ENCODE results near the gene BRIP1. TPM values are rescaled to one million over a fixed set of nuclear protein-coding genes. Genes with fewer than 3 reads are reported as not detected.

BRIP1 gene
- total and polyA plus RNA-seq, 4 donors: 0.21 to 4.3 (median 0.82) TPM

DNA sequence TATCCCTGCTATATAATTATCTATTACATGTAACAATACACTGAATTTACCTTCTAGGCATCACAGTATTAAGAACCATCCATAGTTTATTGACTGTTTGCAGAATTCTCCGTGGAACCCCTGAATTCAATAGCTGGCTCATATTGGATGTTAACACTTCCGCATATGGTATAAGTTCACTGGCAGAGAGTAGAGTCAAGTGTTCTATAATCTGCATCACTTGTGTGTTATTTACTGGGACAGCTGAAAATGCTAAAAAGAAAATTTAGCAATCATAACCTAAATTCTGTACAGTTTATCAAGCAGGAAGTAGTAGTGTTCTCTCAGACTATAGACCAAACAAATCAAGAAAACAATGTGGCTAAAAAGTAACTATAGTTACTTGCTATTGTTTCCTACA lies 14.5 kb upstream of the BRIP1 start:
- H3K4me3 ChIP-seq: no peak overlapping the region
- TF ChIP-seq, protein P1, sequence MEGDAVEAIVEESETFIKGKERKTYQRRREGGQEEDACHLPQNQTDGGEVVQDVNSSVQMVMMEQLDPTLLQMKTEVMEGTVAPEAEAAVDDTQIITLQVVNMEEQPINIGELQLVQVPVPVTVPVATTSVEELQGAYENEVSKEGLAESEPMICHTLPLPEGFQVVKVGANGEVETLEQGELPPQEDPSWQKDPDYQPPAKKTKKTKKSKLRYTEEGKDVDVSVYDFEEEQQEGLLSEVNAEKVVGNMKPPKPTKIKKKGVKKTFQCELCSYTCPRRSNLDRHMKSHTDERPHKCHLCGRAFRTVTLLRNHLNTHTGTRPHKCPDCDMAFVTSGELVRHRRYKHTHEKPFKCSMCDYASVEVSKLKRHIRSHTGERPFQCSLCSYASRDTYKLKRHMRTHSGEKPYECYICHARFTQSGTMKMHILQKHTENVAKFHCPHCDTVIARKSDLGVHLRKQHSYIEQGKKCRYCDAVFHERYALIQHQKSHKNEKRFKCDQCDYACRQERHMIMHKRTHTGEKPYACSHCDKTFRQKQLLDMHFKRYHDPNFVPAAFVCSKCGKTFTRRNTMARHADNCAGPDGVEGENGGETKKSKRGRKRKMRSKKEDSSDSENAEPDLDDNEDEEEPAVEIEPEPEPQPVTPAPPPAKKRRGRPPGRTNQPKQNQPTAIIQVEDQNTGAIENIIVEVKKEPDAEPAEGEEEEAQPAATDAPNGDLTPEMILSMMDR (IDR thresholded peaks at IDR 0.05; ENCODE audit: control extremely low read depth, extremely low read depth): no peak
- H3K9me3 ChIP-seq (ENCODE audit: control insufficient read depth in 4 of 4, insufficient read depth in 3 of 4, low read length in 3 of 4): no peaks in the 10 kb centered on the region
- H3K27ac ChIP-seq (ENCODE audit: low read depth in 1 of 2, low read length in 1 of 2): no peak overlapping the region
- WGBS, 2 donors: 97% methylated on average over 2 of the region's 2 CpGs
- no peaks in the 10 kb centered on the region for H3K27me3 ChIP-seq (ENCODE audit: control insufficient read depth in 3 of 3, insufficient read depth in 3 of 3, low read length in 2 of 3)
- no peak overlapping the region for H3K9ac ChIP-seq (ENCODE audit: insufficient read depth in 1 of 2, low read length in 2 of 2)
- DNase-seq: no peak
- no peak for ATAC-seq (ENCODE audit: insufficient read depth, low FRiP score)
- H3K36me3 ChIP-seq (ENCODE audit: control insufficient read depth in 4 of 4, insufficient read depth in 4 of 4, low read length in 4 of 4): peaks cover 0 to 12% (median 6%) of the 10 kb centered on the region in 4 donors
- H3K4me1 ChIP-seq (ENCODE audit: control insufficient read depth in 5 of 5, insufficient read depth in 5 of 5, low read length in 5 of 5): no peaks in the 10 kb centered on the region

- 91 to 92% methylated on average over 3 of the region's 3 CpGs for WGBS, 2 donors
- TF ChIP-seq, protein P1 (IDR thresholded peaks at IDR 0.05; ENCODE audit: control extremely low read depth, extremely low read depth): no peak
- H3K4me1 ChIP-seq (ENCODE audit: control insufficient read depth in 5 of 5, insufficient read depth in 5 of 5, low read length in 5 of 5): no peaks in the 10 kb centered on the region
- H3K36me3 ChIP-seq (ENCODE audit: control insufficient read depth in 4 of 4, insufficient read depth in 4 of 4, low read length in 4 of 4): peaks cover 1 to 19% (median 10%) of the 10 kb centered on the region in 4 donors
- no peaks in the 10 kb centered on the region for H3K27me3 ChIP-seq (ENCODE audit: control insufficient read depth in 3 of 3, insufficient read depth in 3 of 3, low read length in 2 of 3)
- DNase-seq (no peak), ATAC-seq (ENCODE audit: insufficient read depth, low FRiP score) (no peak)
- H3K27ac ChIP-seq (ENCODE audit: low read depth in 1 of 2, low read length in 1 of 2): no peak overlapping the region
- no peak overlapping the region for H3K9ac ChIP-seq (ENCODE audit: insufficient read depth in 1 of 2, low read length in 2 of 2)
- no peak overlapping the region for H3K4me3 ChIP-seq
- H3K9me3 ChIP-seq (ENCODE audit: control insufficient read depth in 4 of 4, insufficient read depth in 3 of 4, low read length in 3 of 4): no peaks in the 10 kb centered on the region
Measured at GRCh38 chr17:61875804-61876203, 12.5 kb upstream of the BRIP1 start.

DNA sequence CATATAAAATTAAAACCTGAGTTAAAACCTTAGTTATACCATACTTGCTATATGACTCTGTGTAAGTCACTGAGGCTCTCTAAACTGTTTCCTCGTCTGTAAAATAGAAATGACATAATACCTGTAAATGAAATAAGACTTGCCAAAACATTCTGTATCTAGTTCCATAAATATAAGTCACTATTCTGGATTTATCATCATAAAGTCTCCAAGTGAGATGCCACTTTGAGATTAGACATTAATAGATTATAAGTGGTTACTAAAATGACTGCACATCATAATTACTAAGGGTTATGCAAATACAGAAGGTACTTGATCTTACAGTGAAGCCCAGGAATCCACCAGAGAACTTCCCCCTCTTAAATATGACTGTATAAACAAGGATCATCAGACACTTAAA lies 12.0 kb upstream of the BRIP1 start:
- H3K4me1 ChIP-seq (ENCODE audit: control insufficient read depth in 5 of 5, insufficient read depth in 5 of 5, low read length in 5 of 5): no peaks in the 10 kb centered on the region
- DNase-seq (no peak), ATAC-seq (ENCODE audit: insufficient read depth, low FRiP score) (no peak)
- TF ChIP-seq, protein P1 (IDR thresholded peaks at IDR 0.05; ENCODE audit: control extremely low read depth, extremely low read depth): no peak
- H3K27me3 ChIP-seq (ENCODE audit: control insufficient read depth in 3 of 3, insufficient read depth in 3 of 3, low read length in 2 of 3): no peaks in the 10 kb centered on the region
- H3K4me3 ChIP-seq: no peak overlapping the region
- no peak overlapping the region for H3K9ac ChIP-seq (ENCODE audit: insufficient read depth in 1 of 2, low read length in 2 of 2)
- no peaks in the 10 kb centered on the region for H3K9me3 ChIP-seq (ENCODE audit: control insufficient read depth in 4 of 4, insufficient read depth in 3 of 4, low read length in 3 of 4)
- WGBS, 2 donors: 42 to 58% methylated on average over 1 of the region's 1 CpG
- H3K27ac ChIP-seq (ENCODE audit: low read depth in 1 of 2, low read length in 1 of 2): no peak overlapping the region
- peaks cover 3 to 21% (median 13%) of the 10 kb centered on the region in 4 donors for H3K36me3 ChIP-seq (ENCODE audit: control insufficient read depth in 4 of 4, insufficient read depth in 4 of 4, low read length in 4 of 4)

DNA sequence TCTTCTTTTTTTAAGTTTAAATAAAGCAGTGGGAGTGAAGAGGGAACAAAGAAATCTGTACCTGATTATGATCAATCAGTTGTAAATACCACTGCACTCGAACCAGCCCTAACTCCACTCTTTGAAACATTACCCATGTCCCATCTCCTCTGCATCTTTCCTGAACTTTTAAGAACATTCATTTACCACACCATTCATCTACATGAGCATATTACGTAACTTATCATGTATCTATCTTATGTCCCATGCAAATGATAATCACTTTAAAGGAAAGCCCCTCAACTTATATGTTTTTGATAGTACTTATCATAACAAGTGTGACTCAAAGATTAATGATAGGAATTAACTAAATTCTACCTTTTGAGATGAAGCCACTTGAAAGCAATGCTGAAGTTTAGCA lies 10.7 kb upstream of the BRIP1 start:
- Histone ChIP-seq H3K9ac (ENCODE audit: insufficient read depth in 1 of 2, low read length in 2 of 2) (no peak overlapping the region), H3K27ac (ENCODE audit: low read depth in 1 of 2, low read length in 1 of 2) (no peak overlapping the region), H3K9me3 (ENCODE audit: control insufficient read depth in 4 of 4, insufficient read depth in 3 of 4, low read length in 3 of 4) (no peaks in the 10 kb centered on the region), H3K27me3 (ENCODE audit: control insufficient read depth in 3 of 3, insufficient read depth in 3 of 3, low read length in 2 of 3) (no peaks in the 10 kb centered on the region), H3K4me1 (ENCODE audit: control insufficient read depth in 5 of 5, insufficient read depth in 5 of 5, low read length in 5 of 5) (no peaks in the 10 kb centered on the region), H3K4me3 (no peak overlapping the region), H3K36me3 (ENCODE audit: control insufficient read depth in 4 of 4, insufficient read depth in 4 of 4, low read length in 4 of 4) (peaks cover 5 to 26% (median 15%) of the 10 kb centered on the region in 4 donors)
- no peak for DNase-seq
- no peak for ATAC-seq (ENCODE audit: insufficient read depth, low FRiP score)
- 91 to 95% methylated on average over 2 of the region's 2 CpGs for WGBS, 2 donors
- TF ChIP-seq, protein P1 (IDR thresholded peaks at IDR 0.05; ENCODE audit: control extremely low read depth, extremely low read depth): no peak

All from lung (tissue), 12 donors.